Testis (tissue), 2 donors: ENCODE data around the gene LYG1.

Experiments
- POLR2A ChIP-seq: fragments of 450-650 bp; IDR thresholded peaks from one replicate; pipeline ENCODE4 v1.6.1; 2017; ENCODE audit warnings: antibody characterized with exemption, mild to moderate bottlenecking, moderate library complexity
- TF ChIP-seq, protein P1 (sequence below), 3 experiments: fragments of 450-650 bp in 2 of 3; fragments of 200-600 bp in 1 of 3; sonication (generic) in 1 of 3; IDR thresholded peaks; one replicate each; pipeline ENCODE4 v1.5.1; 2016 to 2019; ENCODE audit warnings: antibody characterized with exemption in 3 of 3, mild to moderate bottlenecking in 2 of 3, moderate library complexity in 1 of 3

DNA sequence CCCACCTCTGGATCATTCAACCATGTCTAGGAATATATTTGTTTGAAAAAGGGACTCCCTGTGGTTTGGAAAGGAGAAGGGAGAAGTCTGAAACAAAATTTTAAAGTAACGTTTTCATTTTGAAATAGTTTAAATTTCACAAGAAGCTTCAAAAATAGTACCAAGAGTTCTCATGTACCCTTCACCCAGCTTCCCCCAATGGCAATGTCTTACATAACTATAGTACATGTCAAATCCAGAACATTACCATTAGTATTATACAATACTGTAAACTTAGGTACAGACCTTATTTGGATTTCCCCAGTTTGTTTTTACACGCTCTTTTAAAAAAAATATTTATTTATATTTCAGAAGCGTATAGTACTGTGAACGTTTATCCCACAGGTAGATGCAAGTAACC is 41.5 kb downstream of the LYG1 start:
- TF ChIP-seq, protein P1, sequence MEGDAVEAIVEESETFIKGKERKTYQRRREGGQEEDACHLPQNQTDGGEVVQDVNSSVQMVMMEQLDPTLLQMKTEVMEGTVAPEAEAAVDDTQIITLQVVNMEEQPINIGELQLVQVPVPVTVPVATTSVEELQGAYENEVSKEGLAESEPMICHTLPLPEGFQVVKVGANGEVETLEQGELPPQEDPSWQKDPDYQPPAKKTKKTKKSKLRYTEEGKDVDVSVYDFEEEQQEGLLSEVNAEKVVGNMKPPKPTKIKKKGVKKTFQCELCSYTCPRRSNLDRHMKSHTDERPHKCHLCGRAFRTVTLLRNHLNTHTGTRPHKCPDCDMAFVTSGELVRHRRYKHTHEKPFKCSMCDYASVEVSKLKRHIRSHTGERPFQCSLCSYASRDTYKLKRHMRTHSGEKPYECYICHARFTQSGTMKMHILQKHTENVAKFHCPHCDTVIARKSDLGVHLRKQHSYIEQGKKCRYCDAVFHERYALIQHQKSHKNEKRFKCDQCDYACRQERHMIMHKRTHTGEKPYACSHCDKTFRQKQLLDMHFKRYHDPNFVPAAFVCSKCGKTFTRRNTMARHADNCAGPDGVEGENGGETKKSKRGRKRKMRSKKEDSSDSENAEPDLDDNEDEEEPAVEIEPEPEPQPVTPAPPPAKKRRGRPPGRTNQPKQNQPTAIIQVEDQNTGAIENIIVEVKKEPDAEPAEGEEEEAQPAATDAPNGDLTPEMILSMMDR (IDR thresholded peaks at IDR 0.05), result no peak
- TF ChIP-seq POLR2A, result no peak
